H9 (cell line): ENCODE data around the gene TMEM163. TPM values are rescaled to one million over a fixed set of nuclear protein-coding genes. Genes with fewer than 3 reads are reported as not detected.

ENCODE experiments used
- DNase-seq: peaks from one replicate; pipeline ENCODE4 v3.0.0-alpha.2; 2017
- H2AFZ ChIP-seq: one replicate; pipeline ENCODE4 v1.6.1; 2013; ENCODE audit warnings: mild to moderate bottlenecking, low read length, control low read depth, moderate library complexity
- H2AK5ac ChIP-seq: 2 replicates; pipeline ENCODE4 v1.6.1; 2013; ENCODE audit warnings: low read length, control low read depth, mixed read lengths; ENCODE audit not compliant: insufficient read length
- H2BK120ac ChIP-seq: one replicate; pipeline ENCODE4 v1.6.1; 2013; ENCODE audit warnings: low read depth, mild to moderate bottlenecking, low read length, control low read depth, inconsistent platforms; ENCODE audit not compliant: poor library complexity, severe bottlenecking
- H2BK12ac ChIP-seq: 2 replicates; pipeline ENCODE4 v1.6.1; 2013; ENCODE audit warnings: low read length, control low read depth, mixed read lengths, low read depth; ENCODE audit not compliant: insufficient read length
- H2BK15ac ChIP-seq: 2 replicates; pipeline ENCODE4 v1.6.1; 2013; ENCODE audit warnings: low read depth, low read length, control low read depth
- H2BK20ac ChIP-seq: one replicate; pipeline ENCODE4 v1.6.1; 2013; ENCODE audit warnings: low read depth, mild to moderate bottlenecking, low read length, control low read depth, inconsistent platforms; ENCODE audit not compliant: poor library complexity, severe bottlenecking
- H2BK5ac ChIP-seq: 2 replicates; pipeline ENCODE4 v1.6.1; 2013; ENCODE audit warnings: low read length, control low read depth, mixed read lengths; ENCODE audit not compliant: insufficient read length
- H3K14ac ChIP-seq: 2 replicates; pipeline ENCODE4 v1.6.1; 2013; ENCODE audit warnings: low read length, control low read depth; ENCODE audit not compliant: insufficient read depth
- H3K18ac ChIP-seq: 2 replicates; pipeline ENCODE4 v1.6.1; 2013; ENCODE audit warnings: low read depth, mild to moderate bottlenecking, mixed read lengths, low read length, control low read depth; ENCODE audit not compliant: insufficient read length
- H3K23ac ChIP-seq: 2 replicates; pipeline ENCODE4 v1.6.1; 2013; ENCODE audit warnings: low read length, control low read depth, mixed read lengths, low read depth; ENCODE audit not compliant: insufficient read length
- H3K23me2 ChIP-seq: 2 replicates; pipeline ENCODE4 v1.6.1; 2013; ENCODE audit warnings: low read depth, mild to moderate bottlenecking, mixed read lengths, low read length, control low read depth; ENCODE audit not compliant: insufficient read length, poor library complexity, severe bottlenecking
- H3K27ac ChIP-seq: 2 replicates; pipeline ENCODE4 v1.5.1; 2013; ENCODE audit warnings: low read length, control low read depth, mixed read lengths, low read depth; ENCODE audit not compliant: insufficient read length
- H3K27me3 ChIP-seq: 2 replicates; pipeline ENCODE4 v1.6.1; 2013; ENCODE audit warnings: low read length, control low read depth, inconsistent platforms; ENCODE audit not compliant: insufficient read depth
- H3K4ac ChIP-seq: 2 replicates; pipeline ENCODE4 v1.6.1; 2013; ENCODE audit warnings: low read depth, mild to moderate bottlenecking, control low read depth, inconsistent platforms, low read length, moderate library complexity
- H3K4me1 ChIP-seq: 2 replicates; pipeline ENCODE4 v1.6.1; 2013; ENCODE audit warnings: low read length, control low read depth, inconsistent platforms; ENCODE audit not compliant: insufficient read depth
- H3K4me2 ChIP-seq: 2 replicates; pipeline ENCODE4 v1.6.1; 2013; ENCODE audit warnings: low read length, control low read depth, mixed read lengths; ENCODE audit not compliant: insufficient read length, insufficient read depth
- H3K56ac ChIP-seq: 2 replicates; pipeline ENCODE4 v1.6.1; 2013; ENCODE audit warnings: low read depth, mild to moderate bottlenecking, mixed read lengths, low read length, control low read depth; ENCODE audit not compliant: insufficient read length
- H3K79me1 ChIP-seq: 2 replicates; pipeline ENCODE4 v1.6.1; 2013; ENCODE audit warnings: low read depth, mild to moderate bottlenecking, moderate library complexity, low read length, control low read depth, inconsistent platforms; ENCODE audit not compliant: insufficient read depth, poor library complexity, severe bottlenecking
- H3K79me2 ChIP-seq: 2 replicates; pipeline ENCODE4 v1.6.1; 2013; ENCODE audit warnings: low read length, control low read depth, inconsistent platforms; ENCODE audit not compliant: insufficient read depth
- H3K9ac ChIP-seq: 2 replicates; pipeline ENCODE4 v1.6.1; 2013; ENCODE audit warnings: low read length, control low read depth, mixed read lengths; ENCODE audit not compliant: insufficient read length; ENCODE audit errors: extremely low read depth
- H3K9me3 ChIP-seq: one replicate; pipeline ENCODE4 v1.6.1; 2013; ENCODE audit warnings: low read depth, low read length, inconsistent platforms; ENCODE audit not compliant: control insufficient read depth
- H3T11ph ChIP-seq: one replicate; pipeline ENCODE4 v1.6.1; 2013; ENCODE audit warnings: mild to moderate bottlenecking, low read length, control low read depth, inconsistent platforms
- H4K20me1 ChIP-seq: one replicate; pipeline ENCODE4 v1.6.1; 2013; ENCODE audit not compliant: control insufficient read depth, insufficient read length, insufficient read depth
- H4K5ac ChIP-seq: 2 replicates; pipeline ENCODE4 v1.6.1; 2013; ENCODE audit warnings: low read depth, mild to moderate bottlenecking, mixed read lengths, low read length, control low read depth; ENCODE audit not compliant: insufficient read length
- H4K8ac ChIP-seq: replicated peaks from 2 replicates; pipeline ENCODE4 v1.6.1; 2013; ENCODE audit warnings: low read length, control low read depth, mixed read lengths, low read depth; ENCODE audit not compliant: insufficient read length
- H4K91ac ChIP-seq: 2 replicates; pipeline ENCODE4 v1.6.1; 2013; ENCODE audit warnings: low read depth, mild to moderate bottlenecking, moderate library complexity, mixed read lengths, low read length, control low read depth; ENCODE audit not compliant: insufficient read length
- H3K27ac Mint-ChIP-seq, 3 experiments: 2 replicates in 2 of 3; 3 replicates in 1 of 3; pipeline ENCODE4 v1.8.0; 2020 to 2021; ENCODE audit warnings: mixed read lengths in 3 of 3, mild to moderate bottlenecking in 1 of 3, moderate library complexity in 1 of 3
- H3K27me3 Mint-ChIP-seq: 2 replicates; pipeline ENCODE4 v1.8.0; 2021; ENCODE audit warnings: low read depth, mild to moderate bottlenecking, moderate library complexity, mixed read lengths
- H3K36me3 Mint-ChIP-seq, 3 experiments: 2 replicates in 2 of 3; 3 replicates in 1 of 3; pipeline ENCODE4 v1.8.0; 2020 to 2021; ENCODE audit warnings: low read depth in 3 of 3, mixed read lengths in 3 of 3; ENCODE audit not compliant: insufficient read depth in 1 of 3
- H3K4me1 Mint-ChIP-seq, 2 experiments: 2 replicates each; pipeline ENCODE4 v1.8.0; 2020; ENCODE audit warnings: mixed read lengths in 2 of 2
- H3K4me3 Mint-ChIP-seq, 2 experiments: 2 replicates in 1 of 2; 3 replicates in 1 of 2; pipeline ENCODE4 v1.8.0; 2020 to 2021; ENCODE audit warnings: mild to moderate bottlenecking in 2 of 2, mixed read lengths in 2 of 2, moderate library complexity in 1 of 2
- H3K9me3 Mint-ChIP-seq, 2 experiments: 2 replicates in 1 of 2; 3 replicates in 1 of 2; pipeline ENCODE4 v1.8.0; 2020; ENCODE audit warnings: mild to moderate bottlenecking in 2 of 2, mixed read lengths in 2 of 2, moderate library complexity in 1 of 2
- WGBS: extraction: QIAGEN DNeasy Blood & Tissue Kit; methylation state at CpG from one replicate; pipeline ENCODE4 v1.1.7; 2013; ENCODE audit warnings: missing lambda C conversion rate, low lambda C conversion rate, mixed read lengths; ENCODE audit not compliant: insufficient read length; ENCODE audit errors: extremely low coverage; 5-methylcytosine and 5-hydroxymethylcytosine counted together
- total RNA-seq: library from RNA; stranded (reverse); gene quantifications from 2 replicates; pipeline ENCODE4 v1.2.1, GENCODE V29; 2021
- TF ChIP-seq, protein P1 (sequence below): fragments of 200-600 bp; sonication (generic); conservative IDR thresholded peaks from 3 replicates; pipeline ENCODE4 v1.8.0; 2021; ENCODE audit warnings: antibody characterized with exemption, mild to moderate bottlenecking

TMEM163 gene
- total RNA-seq, 1 experiment from 2014 or later, result 0.39 TPM

- TF ChIP-seq, protein P1, sequence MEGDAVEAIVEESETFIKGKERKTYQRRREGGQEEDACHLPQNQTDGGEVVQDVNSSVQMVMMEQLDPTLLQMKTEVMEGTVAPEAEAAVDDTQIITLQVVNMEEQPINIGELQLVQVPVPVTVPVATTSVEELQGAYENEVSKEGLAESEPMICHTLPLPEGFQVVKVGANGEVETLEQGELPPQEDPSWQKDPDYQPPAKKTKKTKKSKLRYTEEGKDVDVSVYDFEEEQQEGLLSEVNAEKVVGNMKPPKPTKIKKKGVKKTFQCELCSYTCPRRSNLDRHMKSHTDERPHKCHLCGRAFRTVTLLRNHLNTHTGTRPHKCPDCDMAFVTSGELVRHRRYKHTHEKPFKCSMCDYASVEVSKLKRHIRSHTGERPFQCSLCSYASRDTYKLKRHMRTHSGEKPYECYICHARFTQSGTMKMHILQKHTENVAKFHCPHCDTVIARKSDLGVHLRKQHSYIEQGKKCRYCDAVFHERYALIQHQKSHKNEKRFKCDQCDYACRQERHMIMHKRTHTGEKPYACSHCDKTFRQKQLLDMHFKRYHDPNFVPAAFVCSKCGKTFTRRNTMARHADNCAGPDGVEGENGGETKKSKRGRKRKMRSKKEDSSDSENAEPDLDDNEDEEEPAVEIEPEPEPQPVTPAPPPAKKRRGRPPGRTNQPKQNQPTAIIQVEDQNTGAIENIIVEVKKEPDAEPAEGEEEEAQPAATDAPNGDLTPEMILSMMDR, result no peak
- Histone ChIP-seq H3K27me3 (no peaks in the 10 kb centered on the region), H3K79me2 (no peaks in the 10 kb centered on the region), H3K9ac (no peak overlapping the region), H2AK5ac (no peak overlapping the region), H3K4me2 (no peak overlapping the region), H4K91ac (no peak overlapping the region), H3K56ac (no peak overlapping the region), H3K18ac (no peak overlapping the region), H3K4me1 (no peaks in the 10 kb centered on the region), H2BK12ac (no peak overlapping the region), H3K23ac (no peak overlapping the region), H2AFZ (no peak overlapping the region), H3K79me1 (no peaks in the 10 kb centered on the region), H3T11ph (no peak overlapping the region), H4K5ac (no peak overlapping the region), H3K9me3 (no peaks in the 10 kb centered on the region), H2BK15ac (no peak overlapping the region), H4K8ac (no peak overlapping the region), H3K14ac (no peak overlapping the region), H2BK5ac (no peak overlapping the region), H3K27ac (no peak overlapping the region), H2BK20ac (no peak overlapping the region), H2BK120ac (no peak overlapping the region), H4K20me1 (no peaks in the 10 kb centered on the region), H3K23me2 (no peaks in the 10 kb centered on the region), H3K4ac (no peak overlapping the region)
- no CpG with 5 or more reads among the region's 8 CpGs for WGBS
- DNase-seq, result no peak
- Mint-ChIP-seq H3K4me3 (no peak overlapping the region), H3K27me3 (no peaks in the 10 kb centered on the region), H3K4me1 (peaks cover 9 to 11% of the 10 kb centered on the region in 2 experiments), H3K27ac (no peak overlapping the region), H3K9me3 (no peaks in the 10 kb centered on the region), H3K36me3 (no peaks in the 10 kb centered on the region; a peak in 1 of 7 replicates)
Measured at GRCh38 chr2:134412639-134412999, 306.2 kb downstream of the TMEM163 start.
